ENCODE data around the gene SMIM11. TPM values are rescaled to one million over a fixed set of nuclear protein-coding genes. Genes with fewer than 3 reads are reported as not detected.

SMIM11 gene
- total RNA-seq = 3.4 and 7.5 TPM in 2 replicates

DNA sequence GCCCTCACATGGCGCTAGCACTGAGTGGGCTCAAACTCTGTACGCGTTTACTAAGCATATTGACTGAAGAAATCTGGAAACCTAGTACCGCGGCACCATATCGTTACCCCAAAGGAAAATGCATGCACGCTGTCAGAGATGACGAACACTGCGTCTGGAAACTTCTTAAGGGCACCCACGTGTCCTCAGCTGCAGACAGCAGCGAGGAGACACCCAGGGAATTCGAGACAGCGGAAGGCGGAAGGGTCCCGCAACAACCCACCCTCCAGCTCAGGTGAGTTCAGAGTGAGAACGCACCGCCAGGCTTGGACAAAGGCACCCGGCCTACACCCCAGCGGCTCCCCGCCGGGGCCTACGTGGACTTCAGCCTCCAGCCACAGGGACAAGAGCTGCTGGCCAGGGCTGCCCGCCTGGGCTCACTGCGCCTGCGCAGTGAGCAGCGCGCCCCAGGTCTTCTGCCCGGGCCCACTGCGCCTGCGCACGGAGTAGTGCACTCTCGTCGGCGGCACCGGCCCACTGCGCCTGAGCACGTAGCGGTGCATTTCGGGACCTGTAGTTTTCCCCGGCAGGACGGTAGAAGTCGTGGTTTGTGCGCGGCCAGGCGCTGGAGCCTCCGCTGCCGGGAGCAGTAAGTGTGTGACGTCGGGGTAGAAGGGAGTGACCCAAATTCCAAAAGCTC, at the start of gene SMIM11:
Gene SMIM11 (plus strand): TSS at position 568 of the 679 bp plus-strand sequence. CDS start 3,998 bp downstream, outside the sequence.

DNA sequence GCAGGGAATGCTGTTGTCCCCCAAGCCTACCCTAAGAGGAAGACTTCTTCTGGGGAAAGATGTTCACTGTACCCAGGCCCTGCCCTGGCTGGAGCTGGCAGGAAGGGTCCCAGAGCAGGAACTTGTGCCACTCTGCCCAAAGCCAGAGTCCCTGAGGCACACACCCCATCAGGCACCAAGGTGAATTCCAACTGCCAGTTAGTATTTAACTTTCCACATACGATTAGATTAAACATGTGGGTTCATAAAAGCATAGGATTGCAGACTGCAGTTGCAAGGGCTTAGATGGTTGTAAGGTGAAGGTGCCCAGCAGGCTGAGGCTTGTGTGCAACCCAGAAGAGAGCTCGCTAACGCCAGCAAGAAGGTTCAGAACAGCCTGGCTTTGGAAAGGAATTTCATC, 11.6 kb upstream of the SMIM11 start, which contains the start of gene KCNE2:
Gene KCNE2 (plus strand): TSS at position 274 of the 400 bp plus-strand sequence. CDS start 6,473 bp downstream, outside the sequence.

GRCh38 chr21:34423805-34424204, 48.5 kb downstream of the SMIM11 start, which contains the start of gene SMIM34:
SMIM34 (minus strand) TSS chr21:34423951; CDS start chr21:34423839, 112 bp downstream.

Other genes with a start within 250 kb of the SMIM11 start
- gene KCNE2, start 11.5 kb upstream of the SMIM11 start, total RNA-seq = not detected in 2 replicates
- not detected in 2 replicates for gene SMIM34, start 48.4 kb downstream of the SMIM11 start, total RNA-seq
- gene KCNE1, start 136.7 kb downstream of the SMIM11 start, total RNA-seq = 0.09 and 0.18 TPM in 2 replicates
- 14.2 and 24.8 TPM in 2 replicates for gene RCAN1, start 239.6 kb downstream of the SMIM11 start, total RNA-seq

All from endothelial cell of coronary artery (primary cell).